Mesenchymal stem cell (in vitro differentiated cells and primary cell): ENCODE measurements around the gene TRIP11.
"Not testable (repeated sequence)": the region's sequence is repeated elsewhere in the genome, so short reads cannot be mapped to it uniquely, and the experiment has no call there.

ENCODE experiments used
- DNase-seq: peaks from one replicate; pipeline ENCODE4 v3.0.0-alpha.2; 2013
- H2AFZ ChIP-seq: one replicate; pipeline ENCODE4 v1.6.1; 2013; ENCODE audit warnings: low read depth, mild to moderate bottlenecking, control low read depth, inconsistent platforms, low read length, moderate library complexity
- H2AK5ac ChIP-seq: 2 replicates; pipeline ENCODE4 v1.6.1; 2013; ENCODE audit warnings: low read length, moderate library complexity, mild to moderate bottlenecking, inconsistent platforms; ENCODE audit not compliant: severe bottlenecking
- H2BK120ac ChIP-seq: one replicate; pipeline ENCODE4 v1.6.1; 2013; ENCODE audit warnings: low read depth, mild to moderate bottlenecking, inconsistent platforms, low read length, moderate library complexity
- H2BK12ac ChIP-seq, 2 experiments: one replicate each; pipeline ENCODE4 v1.6.1; 2013; ENCODE audit warnings: inconsistent platforms in 2 of 2, low read length in 2 of 2, mild to moderate bottlenecking in 2 of 2, moderate library complexity in 2 of 2, control low read depth in 1 of 2
- H2BK15ac ChIP-seq: one replicate; pipeline ENCODE4 v1.6.1; 2013; ENCODE audit warnings: mild to moderate bottlenecking, low read depth, inconsistent platforms; ENCODE audit not compliant: poor library complexity, severe bottlenecking
- H2BK5ac ChIP-seq: 2 replicates; pipeline ENCODE4 v1.6.1; 2013; ENCODE audit warnings: low read depth, mild to moderate bottlenecking, low read length, control low read depth, inconsistent platforms; ENCODE audit not compliant: poor library complexity, severe bottlenecking
- H3K14ac ChIP-seq, 2 experiments: one replicate each; pipeline ENCODE4 v1.6.1; 2013; ENCODE audit warnings: inconsistent platforms in 2 of 2, low read length in 2 of 2, control low read depth in 1 of 2, mild to moderate bottlenecking in 1 of 2, moderate library complexity in 1 of 2
- H3K18ac ChIP-seq, 2 experiments: one replicate each; pipeline ENCODE4 v1.6.1; 2013; ENCODE audit warnings: inconsistent platforms in 2 of 2, low read length in 2 of 2, control low read depth in 1 of 2, low read depth in 1 of 2, mild to moderate bottlenecking in 1 of 2
- H3K23ac ChIP-seq, 2 experiments: one replicate each; pipeline ENCODE4 v1.6.1; 2013; ENCODE audit warnings: inconsistent platforms in 2 of 2, low read length in 2 of 2, mild to moderate bottlenecking in 2 of 2, moderate library complexity in 2 of 2, control low read depth in 1 of 2
- H3K27ac ChIP-seq: 2 replicates; pipeline ENCODE4 v1.5.1; 2013; ENCODE audit warnings: mild to moderate bottlenecking, moderate library complexity, low read length, control low read depth, inconsistent platforms; ENCODE audit not compliant: poor library complexity, severe bottlenecking
- H3K27me3 ChIP-seq, 2 experiments: 2 replicates each; pipeline versions ENCODE4 v1.6.1 to v1.7.0; 2013; ENCODE audit warnings: low read length in 2 of 2, mild to moderate bottlenecking in 2 of 2, moderate library complexity in 2 of 2, control low read depth in 1 of 2, inconsistent platforms in 1 of 2; ENCODE audit not compliant: control insufficient read depth in 1 of 2, insufficient read depth in 1 of 2
- H3K36me3 ChIP-seq, 2 experiments: 2 replicates each; pipeline versions ENCODE4 v1.6.1 to v1.7.0; 2013; ENCODE audit warnings: low read length in 2 of 2, control low read depth in 1 of 2, inconsistent platforms in 1 of 2, low read depth in 1 of 2, mild to moderate bottlenecking in 1 of 2; ENCODE audit not compliant: insufficient read depth in 2 of 2, control insufficient read depth in 1 of 2
- H3K4ac ChIP-seq, 2 experiments: one replicate each; pipeline ENCODE4 v1.6.1; 2013; ENCODE audit warnings: inconsistent platforms in 2 of 2, low read length in 2 of 2, mild to moderate bottlenecking in 2 of 2, moderate library complexity in 2 of 2, control low read depth in 1 of 2, low read depth in 1 of 2
- H3K4me1 ChIP-seq: 2 replicates; pipeline ENCODE4 v1.6.1; 2013; ENCODE audit warnings: low read depth, low read length, control low read depth; ENCODE audit not compliant: control insufficient read depth, insufficient read depth
- H3K4me2 ChIP-seq: 2 replicates; pipeline ENCODE4 v1.6.1; 2013; ENCODE audit warnings: low read length, mild to moderate bottlenecking, inconsistent platforms; ENCODE audit not compliant: poor library complexity, severe bottlenecking
- H3K4me3 ChIP-seq, 2 experiments: 2 replicates each; pipeline versions ENCODE4 v1.5.1 to v1.7.0; 2013; ENCODE audit warnings: low read length in 2 of 2, mild to moderate bottlenecking in 2 of 2, control low read depth in 1 of 2, low read depth in 1 of 2; ENCODE audit not compliant: insufficient read depth in 1 of 2
- H3K79me1 ChIP-seq: replicated peaks from 2 replicates; pipeline ENCODE4 v1.6.1; 2013; ENCODE audit warnings: mild to moderate bottlenecking, control low read depth, low read length, inconsistent platforms; ENCODE audit not compliant: poor library complexity, severe bottlenecking
- H3K9ac ChIP-seq: 2 replicates; pipeline ENCODE4 v1.7.0; 2013; ENCODE audit warnings: mild to moderate bottlenecking, low read length, moderate library complexity
- H3K9me3 ChIP-seq: 2 replicates; pipeline ENCODE4 v1.7.0; 2013; ENCODE audit warnings: mild to moderate bottlenecking, low read length; ENCODE audit not compliant: control insufficient read depth
- H4K8ac ChIP-seq: one replicate; pipeline ENCODE4 v1.6.1; 2013; ENCODE audit warnings: inconsistent platforms, mild to moderate bottlenecking, low read length, moderate library complexity
- H4K91ac ChIP-seq: one replicate; pipeline ENCODE4 v1.6.1; 2013; ENCODE audit warnings: mild to moderate bottlenecking, low read length, inconsistent platforms
- WGBS: methylation state at CpG from one replicate; pipeline ENCODE4 v1.1.7; 2013; ENCODE audit warnings: mixed read lengths; 5-methylcytosine and 5-hydroxymethylcytosine counted together

Gene TRIP11

GRCh38 chr14:92049781-92050180 lies 9.9 kb upstream of the TRIP11 start:
- Histone ChIP-seq H3K9ac (no peak overlapping the region), H3K4me3 (no peak overlapping the region), H2BK5ac (no peak overlapping the region), H3K23ac (no peak overlapping the region), H3K27ac (no peak overlapping the region), H2BK12ac (no peak overlapping the region), H2BK120ac (no peak overlapping the region), H2AFZ (no peak overlapping the region), H2AK5ac (no peak overlapping the region), H3K18ac (no peak overlapping the region), H4K8ac (no peak overlapping the region), H3K27me3 (no peaks in the 10 kb centered on the region), H2BK15ac (no peak overlapping the region), H3K14ac (no peak overlapping the region), H3K36me3 (peaks cover 0 to 34% of the 10 kb centered on the region in 2 experiments), H3K4ac (no peak overlapping the region), H3K79me1 (peaks cover 24% of the 10 kb centered on the region), H3K4me2 (no peak overlapping the region), H3K9me3 (peaks cover 11% of the 10 kb centered on the region), H3K4me1 (no peaks in the 10 kb centered on the region), H4K91ac (no peak overlapping the region)
- 79% methylated on average over 3 of the region's 3 CpGs for WGBS
- DNase-seq: no peak

GRCh38 chr14:92049221-92049620 lies 9.4 kb upstream of the TRIP11 start:
- not testable (repeated sequence) for H3K27ac ChIP-seq, H3K14ac ChIP-seq, H3K18ac ChIP-seq, H2BK5ac ChIP-seq, H3K4me2 ChIP-seq, H2BK15ac ChIP-seq, H4K8ac ChIP-seq, H3K23ac ChIP-seq, H2AFZ ChIP-seq, DNase-seq, H3K9ac ChIP-seq, H3K4me1 ChIP-seq, H2BK12ac ChIP-seq, H4K91ac ChIP-seq, H3K4me3 ChIP-seq, H3K27me3 ChIP-seq, H2BK120ac ChIP-seq, H2AK5ac ChIP-seq, H3K4ac ChIP-seq
- Histone ChIP-seq H3K9me3 (peaks cover 11% of the 10 kb centered on the region), H3K36me3 (peaks cover 0 to 40% of the 10 kb centered on the region in 2 experiments), H3K79me1 (peaks cover 28% of the 10 kb centered on the region)
- 96% methylated on average over 12 of the region's 12 CpGs for WGBS

- H4K91ac ChIP-seq, H3K23ac ChIP-seq, H3K14ac ChIP-seq, H2BK12ac ChIP-seq, H2AFZ ChIP-seq, H3K27me3 ChIP-seq, H2BK5ac ChIP-seq, H4K8ac ChIP-seq, H2BK120ac ChIP-seq, H3K9ac ChIP-seq, H3K4me1 ChIP-seq, DNase-seq, H3K4me3 ChIP-seq, H3K18ac ChIP-seq, H3K4me2 ChIP-seq, H3K4ac ChIP-seq, H2AK5ac ChIP-seq, H3K27ac ChIP-seq, H2BK15ac ChIP-seq: not testable (repeated sequence)
- Histone ChIP-seq H3K36me3 (peaks cover 0 to 52% of the 10 kb centered on the region in 2 experiments), H3K9me3 (peaks cover 11% of the 10 kb centered on the region), H3K79me1 (peaks cover 45% of the 10 kb centered on the region)
- 93% methylated on average over 7 of the region's 7 CpGs for WGBS
These were observed 6.0 kb upstream of the TRIP11 start for GRCh38 chr14:92045904-92046303.

- WGBS: 90% methylated on average over 2 of the region's 2 CpGs
- peaks cover 30% of the 10 kb centered on the region for H3K79me1 ChIP-seq
- H3K27ac ChIP-seq, DNase-seq, H3K23ac ChIP-seq, H2BK5ac ChIP-seq, H3K18ac ChIP-seq, H3K9me3 ChIP-seq, H4K91ac ChIP-seq, H3K14ac ChIP-seq, H4K8ac ChIP-seq, H3K4me1 ChIP-seq, H2AFZ ChIP-seq, H3K9ac ChIP-seq, H3K4me3 ChIP-seq, H3K27me3 ChIP-seq, H3K4ac ChIP-seq, H2BK12ac ChIP-seq, H2BK15ac ChIP-seq, H2BK120ac ChIP-seq, H2AK5ac ChIP-seq, H3K4me2 ChIP-seq: not testable (repeated sequence)
- H3K36me3 ChIP-seq: peaks cover 0 to 28% of the 10 kb centered on the region in 2 experiments
These were observed 1.9 kb upstream of the TRIP11 start for GRCh38 chr14:92041766-92042165.
